ENCODE measurements around the gene TMEM203.

Gene TMEM203

DNA sequence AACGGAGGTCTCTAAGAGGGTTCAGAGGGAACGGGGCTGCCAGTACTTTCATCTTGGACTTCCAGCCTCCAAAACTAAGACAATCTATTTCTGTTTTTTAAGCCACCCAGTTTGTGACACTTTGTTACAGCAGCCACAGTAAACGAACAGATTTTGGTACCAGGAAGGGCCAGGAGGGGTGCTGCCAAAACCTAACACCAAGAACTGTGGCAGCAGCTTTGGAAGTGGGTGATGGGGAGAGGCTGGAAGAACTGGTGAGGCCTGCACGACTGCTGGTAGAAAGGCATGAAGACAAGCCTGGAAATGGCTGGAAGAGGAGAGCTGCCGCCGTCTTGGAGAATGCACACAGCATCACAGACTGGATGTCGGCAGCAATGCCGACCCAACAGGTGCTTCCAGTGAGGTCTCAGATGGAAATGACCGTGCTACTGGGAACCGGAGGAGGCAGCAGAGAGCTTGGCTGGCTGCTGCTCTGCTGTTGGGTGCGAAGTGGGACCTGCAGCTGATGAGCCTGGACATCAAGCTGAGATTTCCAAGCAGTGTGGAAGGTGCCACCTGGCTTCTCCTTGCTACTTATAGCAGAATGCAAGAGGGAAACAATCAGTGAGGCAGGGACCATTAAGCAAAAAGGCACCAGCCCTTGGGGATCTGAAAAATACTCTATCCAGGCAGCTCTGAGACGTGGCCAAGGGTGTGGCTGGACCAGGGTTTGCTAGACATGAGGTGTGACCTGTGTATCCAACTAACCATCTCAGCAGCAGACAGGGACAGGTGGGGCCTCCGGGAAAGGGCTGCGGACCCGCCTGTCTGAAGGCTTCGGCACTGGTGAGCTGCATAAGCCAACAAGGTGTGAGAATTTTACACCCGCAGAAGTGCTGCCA lies 28.9 kb downstream of the TMEM203 start:
- DNase-seq, result no peak

DNA sequence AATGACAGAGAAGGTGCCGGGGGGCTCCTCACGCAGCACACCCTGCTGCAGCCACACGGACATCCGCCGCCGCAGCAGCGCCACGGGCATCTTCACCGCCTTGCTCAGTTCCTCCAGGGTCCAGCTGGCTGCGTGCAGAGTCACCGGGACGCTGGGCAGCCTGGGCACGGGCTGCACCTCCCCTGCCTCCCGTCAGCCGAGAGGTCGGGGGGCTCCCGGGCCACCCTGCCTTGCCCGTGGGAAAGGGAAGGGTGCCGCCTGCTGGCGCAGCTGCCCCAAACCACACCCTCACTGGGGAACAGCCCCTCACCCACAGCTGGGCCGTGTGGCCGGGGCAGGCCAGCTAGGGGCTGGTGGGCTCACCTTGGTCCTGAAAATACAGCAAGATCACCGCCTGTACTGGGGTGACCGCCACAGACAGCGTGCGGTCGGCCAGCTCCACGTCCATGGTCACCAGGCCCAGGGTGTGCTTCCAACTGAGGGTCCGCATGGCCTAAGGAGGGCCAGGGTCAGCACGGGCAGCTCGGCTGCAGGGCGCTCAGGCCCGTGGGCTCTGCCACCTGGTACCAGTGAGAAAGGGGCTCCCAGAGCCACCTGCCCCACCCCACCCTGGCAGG lies 30.0 kb downstream of the TMEM203 start:
- DNase-seq, result no peak

DNA sequence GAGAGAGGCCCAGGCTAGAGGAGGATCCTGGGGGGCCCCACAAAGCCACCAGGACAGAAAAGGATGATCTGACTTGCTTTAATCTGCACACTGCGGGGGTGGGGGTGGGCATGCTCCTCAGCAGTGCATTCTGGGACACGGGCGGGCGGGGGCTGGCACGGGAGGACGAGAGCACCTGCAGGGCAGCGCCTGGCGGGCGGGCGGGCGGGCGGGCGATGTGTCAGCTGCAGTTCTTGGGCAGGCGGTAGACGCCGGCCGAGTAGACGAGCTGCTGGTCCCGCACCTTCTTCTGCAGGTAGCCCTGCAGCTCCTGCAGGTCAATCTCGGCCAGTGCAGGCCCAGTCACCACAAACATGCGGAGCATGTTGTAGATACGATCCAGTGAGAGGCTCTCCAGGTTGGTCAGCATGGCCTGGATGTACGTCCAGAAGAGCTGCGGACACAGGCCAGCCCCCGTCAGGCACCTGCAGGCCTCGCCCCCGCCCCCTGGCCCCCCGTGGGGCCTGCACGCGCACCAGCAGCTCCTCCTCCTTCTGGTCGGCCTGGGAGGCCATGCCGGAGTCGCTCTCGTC lies 30.6 kb downstream of the TMEM203 start:
- DNase-seq, result no peak

- DNase-seq, result no peak
These were observed 31.4 kb downstream of the TMEM203 start for GRCh38 chr9:137173796-137174664.

GRCh38 chr9:137172901-137173795 lies 32.3 kb downstream of the TMEM203 start:
- DNase-seq, result no peak

GRCh38 chr9:137171149-137171900 lies 34.1 kb downstream of the TMEM203 start:
- DNase-seq, result no peak

DNA sequence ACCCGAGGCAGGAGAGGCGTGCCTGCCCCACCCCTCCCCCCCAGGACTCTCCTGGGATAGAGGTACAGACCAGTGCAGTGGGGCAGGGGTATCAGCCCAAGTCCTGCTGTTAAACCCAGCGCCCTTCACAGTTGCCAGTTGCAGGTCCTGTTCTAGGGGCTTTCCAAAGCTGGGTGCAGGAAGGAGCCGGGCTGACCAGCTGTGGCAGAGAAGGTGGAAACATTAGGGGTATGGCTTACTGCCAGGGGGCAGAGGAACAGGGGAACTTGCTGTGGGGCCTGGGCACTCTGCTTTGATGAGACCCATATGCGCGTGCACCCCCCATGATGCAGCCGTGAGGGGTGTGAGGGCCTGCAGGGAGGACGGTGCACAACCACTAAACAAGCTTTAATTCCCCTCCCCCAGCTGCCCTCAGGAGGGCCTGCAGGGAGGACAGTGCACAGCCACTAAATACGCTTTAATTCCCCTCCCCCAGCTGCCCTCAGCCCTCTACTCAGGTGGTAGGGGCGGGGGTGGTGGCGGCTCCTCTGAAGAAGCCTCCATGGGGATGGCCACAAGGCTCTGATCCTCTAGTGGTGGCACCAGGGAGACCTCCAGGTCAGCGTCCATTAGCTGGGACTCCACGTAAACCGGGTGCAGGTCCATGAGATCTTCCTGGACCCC lies 34.8 kb downstream of the TMEM203 start:
- no peak for DNase-seq

DNA sequence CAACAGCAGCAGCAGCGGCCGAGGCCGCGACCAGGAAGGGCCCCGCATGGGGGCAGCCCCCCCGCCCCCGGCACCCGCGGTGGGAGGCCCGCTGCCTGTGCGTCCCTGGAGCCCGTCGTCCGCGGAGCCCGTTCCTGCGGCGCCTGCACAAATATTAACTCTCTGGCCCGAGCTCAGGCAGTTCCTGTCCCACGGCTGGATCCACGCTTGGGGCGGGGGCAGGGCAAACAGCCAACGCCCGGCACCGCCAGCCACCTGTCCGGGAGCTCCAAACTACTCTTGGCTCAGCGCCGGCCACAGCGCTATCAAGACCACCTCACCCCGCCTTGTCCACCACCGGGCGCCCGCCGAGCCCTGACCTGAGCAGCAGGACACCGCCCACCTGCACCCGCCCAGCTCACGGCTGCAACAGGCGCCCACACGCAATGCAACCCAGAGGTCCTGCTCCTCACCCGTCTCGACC lies 35.5 kb downstream of the TMEM203 start, which contains the start of gene LRRC26:
Gene LRRC26, minus strand, starts transcription at position 156 of the 463 bp plus-strand sequence. Its CDS starts 108 bp downstream, at position 48.
- no peak for DNase-seq

DNA sequence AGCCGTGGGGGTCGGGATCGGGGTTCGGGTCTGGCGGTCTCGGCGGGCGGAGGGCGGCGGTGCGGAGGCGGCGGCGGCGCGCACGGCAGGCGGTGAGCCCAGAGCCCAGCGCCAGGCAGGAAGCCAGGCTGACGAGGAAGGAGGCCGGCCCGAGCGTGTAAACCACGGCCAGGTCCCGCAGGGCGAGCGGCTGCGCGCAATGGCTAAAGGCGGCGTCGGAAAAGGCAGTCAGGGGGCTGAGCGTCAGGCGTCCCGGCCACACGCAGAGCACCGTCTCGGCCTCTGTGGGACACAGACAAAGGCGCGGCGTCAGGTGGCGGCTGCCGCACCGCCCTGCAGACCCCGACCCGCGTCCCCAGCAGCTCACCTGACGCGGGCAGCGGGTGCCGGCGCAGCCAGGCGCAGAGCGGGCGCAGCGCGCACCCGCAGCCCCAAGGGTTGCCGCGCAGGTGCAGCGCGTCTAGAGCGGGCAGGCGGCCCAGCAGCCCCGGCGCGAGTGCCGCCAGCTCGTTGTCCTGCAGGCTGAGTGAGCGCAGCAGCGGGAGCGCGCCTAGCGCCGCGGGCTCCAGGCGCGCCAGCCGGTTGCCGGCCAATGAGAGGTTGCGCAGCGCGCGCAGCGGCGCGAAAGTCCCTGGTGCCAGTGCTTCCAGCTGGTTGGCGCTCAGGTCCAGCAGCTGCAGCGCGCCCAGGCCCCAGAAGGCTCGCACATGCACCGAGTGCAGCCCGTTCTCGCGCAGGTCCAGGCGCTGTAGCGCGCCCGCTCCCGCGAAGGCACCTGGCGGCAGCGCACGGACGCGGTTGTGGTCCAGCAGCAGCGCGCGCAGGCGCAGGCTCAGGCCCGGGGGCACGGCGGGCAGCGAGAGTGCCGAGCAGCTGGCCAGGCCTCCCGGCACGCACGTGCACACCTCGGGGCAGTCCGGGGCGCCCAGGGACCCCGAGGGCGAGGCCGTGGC lies 36.3 kb downstream of the TMEM203 start:
- DNase-seq, result peak; percentile 88

GRCh38 chr9:137168573-137168903 lies 36.9 kb downstream of the TMEM203 start:
- no peak for DNase-seq

DNA sequence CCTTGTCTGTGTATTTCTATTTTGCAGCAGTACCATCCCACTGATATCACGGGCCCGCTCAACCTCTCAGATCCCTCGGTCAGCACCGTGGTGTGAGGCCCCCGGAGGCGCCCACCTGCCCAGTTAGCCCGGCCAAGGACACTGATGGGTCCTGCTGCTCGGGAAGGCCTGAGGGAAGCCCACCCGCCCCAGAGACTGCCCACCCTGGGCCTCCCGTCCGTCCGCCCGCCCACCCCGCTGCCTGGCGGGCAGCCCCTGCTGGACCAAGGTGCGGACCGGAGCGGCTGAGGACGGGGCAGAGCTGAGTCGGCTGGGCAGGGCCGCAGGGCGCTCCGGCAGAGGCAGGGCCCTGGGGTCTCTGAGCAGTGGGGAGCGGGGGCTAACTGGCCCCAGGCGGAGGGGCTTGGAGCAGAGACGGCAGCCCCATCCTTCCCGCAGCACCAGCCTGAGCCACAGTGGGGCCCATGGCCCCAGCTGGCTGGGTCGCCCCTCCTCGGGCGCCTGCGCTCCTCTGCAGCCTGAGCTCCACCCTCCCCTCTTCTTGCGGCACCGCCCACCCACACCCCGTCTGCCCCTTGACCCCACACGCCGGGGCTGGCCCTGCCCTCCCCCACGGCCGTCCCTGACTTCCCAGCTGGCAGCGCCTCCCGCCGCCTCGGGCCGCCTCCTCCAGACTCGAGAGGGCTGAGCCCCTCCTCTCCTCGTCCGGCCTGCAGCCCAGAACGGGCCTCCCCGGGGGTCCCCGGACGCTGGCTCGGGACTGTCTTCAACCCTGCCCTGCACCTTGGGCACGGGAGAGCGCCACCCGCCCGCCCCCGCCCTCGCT lies 37.5 kb downstream of the TMEM203 start:
- DNase-seq, result peak; percentile 46

GRCh38 chr9:137167277-137167746 lies 38.1 kb downstream of the TMEM203 start:
- DNase-seq, result no peak

GRCh38 chr9:137166380-137167229 lies 38.8 kb downstream of the TMEM203 start:
- DNase-seq, result no peak

GRCh38 chr9:137165250-137165836 lies 40.1 kb downstream of the TMEM203 start:
- DNase-seq, result no peak

DNA sequence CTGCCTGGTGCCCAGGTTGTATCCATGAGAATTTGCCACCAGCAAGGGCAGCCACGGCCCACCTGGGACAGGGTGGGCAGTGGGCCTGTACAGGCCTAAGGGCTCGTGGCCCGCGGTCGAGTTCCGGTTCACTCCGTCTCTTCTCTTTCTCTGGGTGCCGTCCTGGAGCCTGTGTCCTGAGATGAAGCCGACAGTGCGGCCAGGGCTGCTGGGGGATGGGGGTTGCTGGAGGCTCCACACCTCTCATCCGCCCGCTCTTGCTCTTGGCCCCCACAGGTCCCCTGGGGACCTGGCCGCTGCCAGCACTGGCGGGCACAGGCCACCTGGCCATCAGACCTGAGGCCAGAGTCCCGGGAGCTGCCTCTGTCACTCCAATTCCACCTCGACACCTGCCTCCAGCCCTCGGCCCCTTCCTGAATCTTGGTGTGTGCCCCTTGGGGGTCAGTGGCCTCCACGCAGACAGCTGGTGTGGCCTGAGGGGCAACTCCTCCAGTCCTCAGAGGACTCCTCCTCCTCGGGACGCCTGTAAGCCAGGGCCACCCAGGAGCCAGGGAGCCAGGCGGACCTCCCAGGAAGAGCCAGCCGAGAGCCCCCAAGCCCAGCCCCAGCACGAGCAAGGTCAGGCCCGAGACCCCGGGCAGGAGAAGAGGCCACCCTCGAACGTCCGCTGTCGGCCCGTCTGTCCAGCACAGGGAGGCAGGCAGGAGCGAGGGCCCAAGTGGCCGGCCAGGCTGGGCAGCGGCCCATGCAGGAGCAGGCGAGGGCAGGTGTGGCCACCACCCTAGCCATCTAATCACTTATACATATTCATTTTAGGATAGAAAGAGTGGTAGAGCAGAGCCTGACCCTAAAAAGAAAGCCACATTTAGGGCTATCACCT lies 40.8 kb downstream of the TMEM203 start:
- no peak for DNase-seq

- DNase-seq, result no peak
These were observed 41.6 kb downstream of the TMEM203 start for GRCh38 chr9:137163805-137164204.

Data from NCI-H510A (cell line).